Tibial nerve (tissue), 4 donors: Measurements from ENCODE around the gene PLPPR1.

Source experiments
- CTCF ChIP-seq, 5 experiments: fragments of 200-600 bp in 3 of 5; fragments of 450-650 bp in 2 of 5; sonication (generic) in 3 of 5; IDR thresholded peaks; one replicate each; pipeline ENCODE4 v1.5.1; 2016 to 2019; ENCODE audit warnings: antibody characterized with exemption in 5 of 5, mild to moderate bottlenecking in 3 of 5, moderate library complexity in 2 of 5
- EP300 ChIP-seq, 2 donors: sonication (generic); formaldehyde crosslinking; IDR thresholded peaks; one replicate each; pipeline ENCODE4 v1.6.1; 2017; ENCODE audit warnings: antibody characterized with exemption in 2 of 2, mild to moderate bottlenecking in 1 of 2
- POLR2A ChIP-seq, 2 donors: fragments of 450-650 bp; IDR thresholded peaks; one replicate each; pipeline ENCODE4 v1.6.1; 2017; ENCODE audit warnings: antibody characterized with exemption in 2 of 2, mild to moderate bottlenecking in 2 of 2, moderate library complexity in 2 of 2

GRCh38 chr9:101025940-101026339, 2.6 kb upstream of the PLPPR1 start:
- TF ChIP-seq POLR2A (IDR thresholded peaks at IDR 0.05) (no peak), CTCF (IDR thresholded peaks at IDR 0.05) (no peak), EP300 (IDR thresholded peaks at IDR 0.05) (no peak)
